Erythroblast (primary cell): Measurements from ENCODE around the gene PCIF1.

ENCODE experiments used
- DNase-seq, 2 experiments: peaks; one replicate each; lab custom pipeline; 2025; lab: John Stamatoyannopoulos, UW
- GATA1 ChIP-seq: IDR thresholded peaks from 2 replicates; pipeline ENCODE4 v1.6.1; 2011; ENCODE audit warnings: low read depth, mild to moderate bottlenecking, control low read depth, low read length, moderate library complexity
- POLR2A ChIP-seq: IDR thresholded peaks from 2 replicates; pipeline ENCODE4 v1.6.1; 2011; ENCODE audit warnings: mild to moderate bottlenecking, low read length

PCIF1 gene

DNA sequence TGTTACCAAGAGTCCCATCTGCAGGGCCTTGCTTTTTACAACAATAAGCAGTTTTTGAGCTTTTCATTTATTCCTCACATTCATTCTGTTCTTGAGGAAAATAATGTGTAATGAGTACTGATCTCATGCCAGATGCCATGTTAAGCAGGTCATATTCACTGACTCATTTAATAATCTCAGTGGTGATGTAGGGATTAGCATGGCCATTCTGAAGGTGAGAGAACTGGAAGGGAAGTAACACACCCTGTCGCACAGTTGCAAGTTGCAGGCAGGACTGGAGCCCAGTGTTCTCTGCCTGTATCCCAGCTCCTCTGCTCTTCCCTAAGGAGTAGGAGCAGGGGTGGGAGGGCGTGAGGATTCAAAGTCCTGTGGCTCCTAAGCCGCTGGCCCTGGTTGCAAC, 5.6 kb downstream of the PCIF1 start:
- no peak for TF ChIP-seq POLR2A
- TF ChIP-seq GATA1, result no peak
- DNase-seq, result no peak

DNA sequence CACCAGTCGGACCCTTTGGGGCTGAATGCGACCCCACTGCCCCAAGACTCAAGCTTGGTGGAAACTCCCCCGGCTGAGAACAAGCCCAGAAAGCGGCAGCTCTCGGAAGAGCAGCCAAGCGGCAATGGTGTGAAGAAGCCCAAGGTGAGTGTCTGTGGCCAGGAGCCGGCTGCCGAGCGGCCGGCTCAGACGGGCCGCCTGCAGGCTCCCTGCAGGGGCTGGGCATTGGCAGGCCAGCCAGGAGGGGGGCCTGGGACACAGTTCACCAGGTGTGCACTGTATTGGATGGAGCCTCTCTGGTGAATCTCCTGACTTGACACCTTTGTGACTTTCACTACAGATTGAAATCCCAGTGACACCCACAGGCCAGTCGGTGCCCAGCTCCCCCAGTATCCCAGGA, 6.0 kb downstream of the PCIF1 start:
- DNase-seq, result no peak
- TF ChIP-seq GATA1, result no peak
- no peak for TF ChIP-seq POLR2A

DNA sequence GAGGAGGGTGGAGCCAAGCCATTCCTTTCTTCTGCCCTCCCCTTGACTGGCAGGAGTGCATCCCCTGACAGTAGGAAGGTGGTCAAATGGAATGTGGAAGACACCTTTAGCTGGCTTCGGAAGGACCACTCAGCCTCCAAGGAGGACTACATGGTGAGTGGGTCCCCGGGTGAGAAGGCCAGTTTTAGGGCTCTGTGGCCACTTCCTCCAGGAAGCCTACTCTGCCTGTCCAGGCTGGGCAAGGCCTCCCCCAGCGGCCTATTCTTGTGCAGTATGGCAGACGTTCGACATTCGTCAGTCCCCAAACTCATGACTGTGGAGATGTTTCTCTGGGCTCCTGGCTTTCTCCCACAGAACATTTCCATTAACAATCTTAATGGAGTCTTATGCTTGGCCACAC, 9.1 kb downstream of the PCIF1 start:
- no peak for DNase-seq
- TF ChIP-seq POLR2A (no peak), GATA1 (no peak)

DNA sequence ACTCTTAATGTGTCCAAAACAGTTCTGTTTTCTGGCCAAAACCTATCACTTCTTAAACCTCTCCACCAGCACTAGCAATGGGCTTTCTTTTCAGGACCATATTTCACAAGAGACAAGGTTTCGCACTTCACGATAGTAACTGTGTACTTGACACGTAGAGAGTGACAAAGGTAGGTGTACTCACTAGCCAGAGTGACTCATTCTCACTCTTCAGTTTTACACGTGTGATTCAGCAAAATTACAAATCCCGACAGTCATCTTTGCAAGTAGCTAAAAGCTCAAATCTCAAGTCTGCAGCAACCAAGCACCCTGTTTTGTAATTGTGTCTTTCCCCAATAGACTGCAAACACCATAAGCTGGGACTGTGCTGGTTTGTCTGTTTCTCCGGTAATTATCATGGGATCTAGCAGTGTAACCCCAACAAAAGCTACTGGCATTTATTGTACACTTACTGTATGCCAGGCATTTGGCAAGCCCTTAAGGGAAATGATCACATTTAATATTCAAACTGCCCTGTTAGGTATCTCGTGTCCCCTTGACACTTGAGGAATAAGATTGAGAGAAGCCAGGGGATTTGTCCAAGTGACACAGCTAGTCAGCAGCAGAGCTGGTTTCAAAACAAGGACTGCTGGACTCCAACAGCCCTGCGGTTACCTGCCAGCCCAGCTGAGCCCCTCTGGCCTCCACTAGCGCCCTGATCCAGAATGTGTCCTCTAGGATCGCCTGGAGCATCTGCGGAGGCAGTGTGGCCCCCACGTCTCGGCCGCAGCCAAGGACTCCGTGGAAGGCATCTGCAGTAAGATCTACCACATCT, 9.9 kb downstream of the PCIF1 start:
- TF ChIP-seq POLR2A (no peak), GATA1 (no peak)
- peak; percentile 42 to 69 for DNase-seq

DNA sequence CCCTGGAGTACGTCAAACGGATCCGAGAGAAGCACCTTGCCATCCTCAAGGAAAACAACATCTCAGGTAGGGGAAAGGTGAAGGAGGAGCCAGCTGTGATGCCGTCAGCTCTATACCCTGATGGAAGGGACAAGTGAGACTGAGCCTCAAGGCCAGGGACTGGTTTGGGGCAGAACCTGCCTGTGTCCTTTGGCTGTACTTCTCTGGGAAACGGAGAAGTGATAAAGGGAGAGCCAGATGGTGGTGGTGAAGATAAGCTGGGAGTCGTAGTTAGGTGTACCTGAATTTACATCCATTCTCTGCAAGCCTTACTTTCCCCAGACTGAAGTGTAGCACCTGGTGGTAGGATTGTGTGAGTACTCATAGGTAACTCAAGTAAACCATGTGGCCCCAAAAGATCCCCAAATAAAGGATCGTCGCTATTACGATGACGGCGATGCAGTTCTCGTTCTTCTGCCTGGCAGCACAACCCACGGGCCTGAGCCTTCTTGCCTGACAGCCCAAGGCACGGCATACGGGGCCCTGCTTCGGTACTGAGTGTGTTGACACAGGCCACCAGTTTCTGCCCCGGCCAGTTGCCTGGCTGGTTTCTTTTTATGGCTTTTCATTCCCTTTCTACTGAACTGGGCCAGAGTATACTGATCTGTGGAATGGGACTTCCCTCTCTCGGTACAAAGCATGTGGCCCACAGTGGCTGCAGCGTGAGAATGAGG, 10.6 kb downstream of the PCIF1 start:
- DNase-seq, result no peak

DNA sequence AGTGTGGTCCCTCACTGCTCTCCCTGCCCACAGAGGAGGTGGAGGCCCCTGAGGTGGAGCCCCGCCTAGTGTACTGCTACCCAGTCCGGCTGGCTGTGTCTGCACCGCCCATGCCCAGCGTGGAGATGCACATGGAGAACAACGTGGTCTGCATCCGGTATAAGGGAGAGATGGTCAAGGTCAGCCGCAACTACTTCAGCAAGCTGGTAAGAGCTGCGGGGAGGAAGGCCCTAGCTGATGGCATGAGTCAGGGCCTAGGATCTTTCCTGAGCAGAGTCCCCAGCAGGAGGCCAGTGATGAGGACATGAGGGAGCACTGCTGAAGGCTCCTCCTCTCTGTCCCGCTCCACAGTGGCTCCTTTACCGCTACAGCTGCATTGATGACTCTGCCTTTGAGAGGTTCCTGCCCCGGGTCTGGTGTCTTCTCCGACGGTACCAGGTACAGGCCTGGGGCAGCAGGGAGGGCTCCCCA, 11.2 kb downstream of the PCIF1 start:
- DNase-seq, result no peak
- no peak for TF ChIP-seq GATA1
- TF ChIP-seq POLR2A, result no peak

More for the DNA sequence above, 10.6 kb downstream of the PCIF1 start:
- TF ChIP-seq GATA1 (no peak), POLR2A (no peak)

DNA sequence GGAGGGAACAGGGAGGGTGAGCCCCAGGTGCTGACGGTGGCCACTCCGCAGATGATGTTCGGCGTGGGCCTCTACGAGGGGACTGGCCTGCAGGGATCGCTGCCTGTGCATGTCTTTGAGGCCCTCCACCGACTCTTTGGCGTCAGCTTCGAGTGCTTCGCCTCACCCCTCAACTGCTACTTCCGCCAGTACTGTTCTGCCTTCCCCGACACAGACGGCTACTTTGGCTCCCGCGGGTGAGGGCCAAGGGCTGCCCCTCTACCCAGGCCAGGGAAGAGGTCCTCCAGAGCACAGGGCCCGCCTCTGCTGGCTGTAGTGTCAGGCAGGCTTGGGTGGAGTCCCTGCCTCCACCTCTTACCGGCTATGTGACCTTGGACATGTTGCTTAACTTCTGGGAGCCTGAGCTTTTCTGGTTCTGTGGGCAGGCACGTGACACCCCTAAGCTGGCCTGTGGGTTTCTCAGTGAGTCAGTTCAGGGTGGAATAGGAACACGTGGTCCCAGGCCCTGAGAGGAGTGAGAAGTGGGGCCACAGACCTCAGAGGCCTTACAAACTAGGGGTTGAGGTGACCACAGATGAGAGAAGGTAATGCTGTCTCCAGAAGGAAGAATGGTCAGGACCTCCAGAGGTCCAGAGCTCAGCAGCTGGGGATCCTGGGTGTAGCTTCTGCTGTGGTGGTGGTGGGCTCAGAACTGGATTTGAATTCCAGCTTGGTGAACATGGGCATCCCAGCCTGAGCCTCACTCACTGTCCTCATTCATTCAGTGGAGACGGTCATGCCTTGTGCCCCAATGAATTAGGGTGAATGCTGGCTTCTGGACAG, 11.9 kb downstream of the PCIF1 start:
- DNase-seq, result no peak
- TF ChIP-seq GATA1, result no peak

DNA sequence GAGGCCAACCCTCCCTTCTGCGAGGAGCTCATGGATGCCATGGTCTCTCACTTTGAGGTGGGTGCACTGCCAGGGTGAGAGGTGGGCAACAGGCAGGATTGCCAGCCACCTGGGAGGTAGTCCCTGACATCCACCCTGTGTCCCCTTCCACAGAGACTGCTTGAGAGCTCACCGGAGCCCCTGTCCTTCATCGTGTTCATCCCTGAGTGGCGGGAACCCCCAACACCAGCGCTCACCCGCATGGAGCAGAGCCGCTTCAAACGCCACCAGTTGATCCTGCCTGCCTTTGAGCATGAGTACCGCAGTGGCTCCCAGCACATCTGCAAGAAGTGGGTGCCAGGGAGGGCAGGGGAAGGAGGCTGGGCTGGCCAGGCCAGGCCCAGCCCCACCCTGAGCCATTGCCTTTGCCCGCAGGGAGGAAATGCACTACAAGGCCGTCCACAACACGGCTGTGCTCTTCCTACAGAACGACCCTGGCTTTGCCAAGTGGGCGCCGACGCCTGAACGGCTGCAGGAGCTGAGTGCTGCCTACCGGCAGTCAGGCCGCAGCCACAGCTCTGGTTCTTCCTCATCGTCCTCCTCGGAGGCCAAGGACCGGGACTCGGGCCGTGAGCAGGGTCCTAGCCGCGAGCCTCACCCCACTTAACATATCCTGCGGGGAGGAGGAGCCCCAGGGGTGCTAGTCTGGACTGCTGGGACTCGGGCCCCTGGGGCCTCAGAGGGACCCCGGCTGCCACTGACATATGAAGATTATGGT, 12.8 kb downstream of the PCIF1 start:
- no peak for DNase-seq
- no peak for TF ChIP-seq GATA1
- no peak for TF ChIP-seq POLR2A

DNA sequence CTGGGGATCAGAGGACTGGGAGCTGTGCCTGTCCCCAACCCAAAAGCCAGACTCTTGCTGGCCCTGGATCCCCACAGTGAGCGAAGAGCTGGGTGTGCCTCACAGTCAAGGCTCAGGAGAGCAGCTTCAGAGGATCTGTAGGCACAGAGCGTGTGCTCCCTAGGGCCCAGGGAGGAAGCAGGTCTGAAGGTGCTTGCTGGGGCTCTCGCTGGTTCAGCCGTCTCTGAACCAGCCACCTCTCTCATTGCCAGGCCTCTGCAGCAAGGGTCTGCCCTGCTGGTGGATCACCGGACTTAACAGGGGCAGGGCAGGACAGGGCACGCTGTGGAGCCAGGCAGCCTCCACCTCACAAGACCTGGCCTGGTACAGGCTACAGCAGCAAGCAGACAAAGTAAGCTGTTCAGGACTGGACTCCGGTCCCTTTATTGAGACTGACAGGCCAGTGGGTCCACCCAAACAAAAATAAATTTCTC, 13.8 kb downstream of the PCIF1 start:
- no peak for DNase-seq
- TF ChIP-seq POLR2A (no peak), GATA1 (no peak)

DNA sequence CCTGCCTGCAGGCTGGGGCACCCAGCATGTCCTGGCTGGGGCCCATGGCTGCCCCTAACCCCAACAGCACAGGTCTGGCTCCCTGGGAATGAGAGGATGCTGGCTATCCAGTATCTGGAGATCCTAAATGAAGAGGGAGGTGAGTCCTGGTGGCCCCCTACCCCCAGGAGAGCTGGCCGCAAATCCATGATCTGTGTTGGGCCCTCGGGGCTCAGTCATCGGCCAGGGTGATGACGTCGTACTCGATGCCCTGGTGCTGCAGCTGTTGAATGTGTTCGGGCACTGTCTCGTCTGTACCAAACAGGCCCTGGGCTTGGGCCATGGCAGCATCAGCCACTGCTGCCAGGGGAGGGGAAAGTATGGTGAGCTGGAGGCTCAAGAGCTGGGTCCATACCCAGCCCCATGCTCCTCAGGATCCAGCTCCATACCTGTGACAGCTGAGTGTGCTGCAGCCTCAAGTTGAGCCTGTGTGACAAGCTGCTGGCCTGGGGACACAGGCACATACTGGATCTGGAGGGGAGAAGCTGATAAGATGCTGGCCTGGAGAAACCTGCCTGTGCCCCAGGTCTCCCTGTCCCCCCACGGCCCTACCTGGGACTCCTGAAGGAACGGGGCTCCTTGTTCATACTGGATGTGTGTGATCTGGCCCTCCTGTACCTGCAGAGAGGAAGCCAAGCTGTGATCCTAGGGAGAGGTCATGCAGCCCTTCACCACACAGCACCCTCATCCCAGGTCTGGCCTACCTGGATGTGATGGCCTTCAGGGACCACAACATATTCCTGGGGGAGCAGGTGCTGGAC, 14.5 kb downstream of the PCIF1 start:
- TF ChIP-seq POLR2A (no peak), GATA1 (no peak)
- no peak for DNase-seq

DNA sequence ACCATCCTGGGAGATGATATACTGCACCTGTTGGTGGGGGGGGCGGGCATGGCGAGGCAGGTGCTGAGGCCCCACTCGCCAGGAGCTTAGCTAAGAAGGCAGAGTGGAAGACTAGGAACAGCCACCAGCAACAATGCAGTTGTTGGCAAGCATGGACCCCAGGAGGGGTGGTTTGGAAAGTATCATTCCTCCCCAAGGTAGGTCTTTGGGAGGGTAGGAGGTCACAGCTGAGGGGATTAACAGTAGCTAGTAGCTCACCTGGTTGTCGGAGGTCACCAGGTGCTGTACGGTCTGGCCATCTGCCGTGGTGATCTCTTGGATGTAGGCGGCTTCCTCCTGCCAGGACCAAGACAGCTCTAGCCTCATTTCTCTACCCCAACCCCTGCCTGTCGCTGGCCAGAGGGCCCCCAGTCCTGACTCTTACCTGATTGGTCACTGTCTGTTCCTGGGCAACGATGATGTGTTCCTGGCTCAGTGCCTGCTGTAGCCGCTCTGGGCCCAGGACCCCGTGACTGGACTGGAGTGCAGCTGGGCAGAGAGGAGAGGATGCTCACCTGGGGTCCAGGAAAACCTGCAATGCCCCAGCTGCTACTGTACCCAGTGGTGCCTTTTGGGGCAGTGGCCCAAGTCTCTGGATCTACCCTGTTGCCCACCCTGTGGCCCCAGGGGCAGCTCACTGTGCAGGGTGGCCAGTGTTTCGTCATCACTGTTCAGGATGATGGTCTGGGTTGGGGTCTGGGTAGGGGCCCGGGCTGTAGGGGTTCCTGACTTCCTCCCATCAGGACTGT, 15.3 kb downstream of the PCIF1 start:
- DNase-seq, result no peak

More for the DNA sequence above, 15.3 kb downstream of the PCIF1 start:
- TF ChIP-seq POLR2A, result no peak
- TF ChIP-seq GATA1, result no peak
